Body of pancreas (tissue), 4 donors: ENCODE data around the gene MEOX1.

ENCODE experiments used
- POLR2A ChIP-seq, 3 donors: fragments of 450-650 bp; IDR thresholded peaks; one replicate each; pipeline ENCODE4 v1.6.1; 2016; ENCODE audit warnings: antibody characterized with exemption in 3 of 3, mild to moderate bottlenecking in 2 of 3
- TF ChIP-seq, protein P1 (sequence below), 7 experiments: fragments of 450-650 bp in 4 of 7; fragments of 200-600 bp in 3 of 7; sonication (generic) in 3 of 7; IDR thresholded peaks; one replicate each; pipeline ENCODE4 v1.5.1; 2016 to 2019; ENCODE audit warnings: antibody characterized with exemption in 7 of 7

DNA sequence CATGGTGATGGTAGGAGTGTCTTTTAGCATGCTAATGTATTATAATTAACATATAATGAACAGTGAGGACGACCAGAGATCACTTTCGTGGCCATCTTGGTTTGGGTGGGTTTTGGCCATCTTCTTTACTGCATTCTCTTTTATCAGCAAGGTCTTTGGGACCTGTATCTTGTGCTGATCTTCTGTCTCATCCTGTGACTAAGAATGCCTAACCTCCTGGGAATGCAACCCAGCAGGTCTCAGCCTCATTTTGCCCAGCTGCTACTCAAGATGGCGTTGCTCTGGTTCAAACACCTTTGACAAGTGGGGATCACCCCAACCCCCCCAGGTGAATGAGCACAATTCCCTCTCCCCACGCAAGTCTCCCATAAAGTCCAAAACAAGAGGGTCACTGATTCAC is 66.3 kb downstream of the MEOX1 start:
- TF ChIP-seq, protein P1, sequence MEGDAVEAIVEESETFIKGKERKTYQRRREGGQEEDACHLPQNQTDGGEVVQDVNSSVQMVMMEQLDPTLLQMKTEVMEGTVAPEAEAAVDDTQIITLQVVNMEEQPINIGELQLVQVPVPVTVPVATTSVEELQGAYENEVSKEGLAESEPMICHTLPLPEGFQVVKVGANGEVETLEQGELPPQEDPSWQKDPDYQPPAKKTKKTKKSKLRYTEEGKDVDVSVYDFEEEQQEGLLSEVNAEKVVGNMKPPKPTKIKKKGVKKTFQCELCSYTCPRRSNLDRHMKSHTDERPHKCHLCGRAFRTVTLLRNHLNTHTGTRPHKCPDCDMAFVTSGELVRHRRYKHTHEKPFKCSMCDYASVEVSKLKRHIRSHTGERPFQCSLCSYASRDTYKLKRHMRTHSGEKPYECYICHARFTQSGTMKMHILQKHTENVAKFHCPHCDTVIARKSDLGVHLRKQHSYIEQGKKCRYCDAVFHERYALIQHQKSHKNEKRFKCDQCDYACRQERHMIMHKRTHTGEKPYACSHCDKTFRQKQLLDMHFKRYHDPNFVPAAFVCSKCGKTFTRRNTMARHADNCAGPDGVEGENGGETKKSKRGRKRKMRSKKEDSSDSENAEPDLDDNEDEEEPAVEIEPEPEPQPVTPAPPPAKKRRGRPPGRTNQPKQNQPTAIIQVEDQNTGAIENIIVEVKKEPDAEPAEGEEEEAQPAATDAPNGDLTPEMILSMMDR (IDR thresholded peaks at IDR 0.05) = no peak
- no peak for TF ChIP-seq POLR2A (IDR thresholded peaks at IDR 0.05)
